GM23338 (cell line): ENCODE data around the gene ZPBP2.

Experiments
- EZH2 ChIP-seq: fragments of 200-600 bp; sonication (generic); IDR thresholded peaks from one replicate; pipeline ENCODE4 v1.8.0; 2017; ENCODE audit warnings: antibody characterized with exemption, mild to moderate bottlenecking, low read depth; ENCODE audit not compliant: unreplicated experiment
- TF ChIP-seq, protein P1 (sequence below), 2 experiments: fragments of 200-600 bp in 1 of 2; sonication (generic) in 1 of 2; conservative IDR thresholded peaks; 2 replicates each; pipeline versions ENCODE4 v1.5.1 to v1.6.1; 2016 to 2017; ENCODE audit warnings: antibody characterized with exemption in 2 of 2, low read depth in 2 of 2, mild to moderate bottlenecking in 2 of 2, moderate library complexity in 1 of 2

GRCh38 chr17:39867084-39867879 lies 720 bp upstream of the ZPBP2 start:
- TF ChIP-seq, protein P1, sequence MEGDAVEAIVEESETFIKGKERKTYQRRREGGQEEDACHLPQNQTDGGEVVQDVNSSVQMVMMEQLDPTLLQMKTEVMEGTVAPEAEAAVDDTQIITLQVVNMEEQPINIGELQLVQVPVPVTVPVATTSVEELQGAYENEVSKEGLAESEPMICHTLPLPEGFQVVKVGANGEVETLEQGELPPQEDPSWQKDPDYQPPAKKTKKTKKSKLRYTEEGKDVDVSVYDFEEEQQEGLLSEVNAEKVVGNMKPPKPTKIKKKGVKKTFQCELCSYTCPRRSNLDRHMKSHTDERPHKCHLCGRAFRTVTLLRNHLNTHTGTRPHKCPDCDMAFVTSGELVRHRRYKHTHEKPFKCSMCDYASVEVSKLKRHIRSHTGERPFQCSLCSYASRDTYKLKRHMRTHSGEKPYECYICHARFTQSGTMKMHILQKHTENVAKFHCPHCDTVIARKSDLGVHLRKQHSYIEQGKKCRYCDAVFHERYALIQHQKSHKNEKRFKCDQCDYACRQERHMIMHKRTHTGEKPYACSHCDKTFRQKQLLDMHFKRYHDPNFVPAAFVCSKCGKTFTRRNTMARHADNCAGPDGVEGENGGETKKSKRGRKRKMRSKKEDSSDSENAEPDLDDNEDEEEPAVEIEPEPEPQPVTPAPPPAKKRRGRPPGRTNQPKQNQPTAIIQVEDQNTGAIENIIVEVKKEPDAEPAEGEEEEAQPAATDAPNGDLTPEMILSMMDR (conservative IDR thresholded peaks at IDR 0.05; ENCODE audit: low read depth in 2 of 2) = no peak
- TF ChIP-seq EZH2 = no peak
